Prostate gland (tissue), 2 donors: ENCODE data around the gene PTTG1IP2.

ENCODE experiments used
- POLR2A ChIP-seq: fragments of 450-650 bp; IDR thresholded peaks from one replicate; pipeline ENCODE4 v1.6.1; 2016; ENCODE audit warnings: antibody characterized with exemption, mild to moderate bottlenecking
- POLR2AphosphoS5 ChIP-seq: sonication (generic); formaldehyde crosslinking; IDR thresholded peaks from one replicate; pipeline ENCODE4 v1.6.1; 2017; ENCODE audit warnings: antibody characterized with exemption
- TF ChIP-seq, protein P1 (sequence below), 4 experiments: fragments of 200-600 bp in 2 of 4; fragments of 450-650 bp in 2 of 4; sonication (generic) in 2 of 4; IDR thresholded peaks; 1 replicate in 3 of 4; 2 replicates in 1 of 4; pipeline ENCODE4 v1.5.1; 2016 to 2019; ENCODE audit warnings: antibody characterized with exemption in 4 of 4, mild to moderate bottlenecking in 2 of 4, moderate library complexity in 2 of 4

DNA sequence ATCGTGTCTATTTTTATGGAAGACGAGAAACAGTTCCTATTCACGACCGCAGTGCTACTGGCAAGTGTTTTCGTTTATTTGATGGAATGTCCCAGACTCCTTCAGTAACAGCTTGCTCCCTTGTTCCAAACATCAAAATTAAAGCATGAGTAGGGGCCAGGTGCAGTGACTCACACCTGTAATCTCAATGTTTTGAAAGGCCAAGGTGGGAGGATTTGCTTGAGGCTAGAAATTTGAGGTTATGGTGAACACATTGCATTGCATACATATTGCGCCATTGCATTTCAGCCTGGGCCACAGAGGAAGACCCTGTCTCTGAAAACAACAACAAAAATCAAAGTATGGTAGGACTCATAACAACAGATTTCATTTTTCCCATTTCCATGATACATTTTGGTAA, 22.8 kb downstream of the PTTG1IP2 start:
- TF ChIP-seq POLR2A (no peak), POLR2AphosphoS5 (no peak)
- TF ChIP-seq, protein P1, sequence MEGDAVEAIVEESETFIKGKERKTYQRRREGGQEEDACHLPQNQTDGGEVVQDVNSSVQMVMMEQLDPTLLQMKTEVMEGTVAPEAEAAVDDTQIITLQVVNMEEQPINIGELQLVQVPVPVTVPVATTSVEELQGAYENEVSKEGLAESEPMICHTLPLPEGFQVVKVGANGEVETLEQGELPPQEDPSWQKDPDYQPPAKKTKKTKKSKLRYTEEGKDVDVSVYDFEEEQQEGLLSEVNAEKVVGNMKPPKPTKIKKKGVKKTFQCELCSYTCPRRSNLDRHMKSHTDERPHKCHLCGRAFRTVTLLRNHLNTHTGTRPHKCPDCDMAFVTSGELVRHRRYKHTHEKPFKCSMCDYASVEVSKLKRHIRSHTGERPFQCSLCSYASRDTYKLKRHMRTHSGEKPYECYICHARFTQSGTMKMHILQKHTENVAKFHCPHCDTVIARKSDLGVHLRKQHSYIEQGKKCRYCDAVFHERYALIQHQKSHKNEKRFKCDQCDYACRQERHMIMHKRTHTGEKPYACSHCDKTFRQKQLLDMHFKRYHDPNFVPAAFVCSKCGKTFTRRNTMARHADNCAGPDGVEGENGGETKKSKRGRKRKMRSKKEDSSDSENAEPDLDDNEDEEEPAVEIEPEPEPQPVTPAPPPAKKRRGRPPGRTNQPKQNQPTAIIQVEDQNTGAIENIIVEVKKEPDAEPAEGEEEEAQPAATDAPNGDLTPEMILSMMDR (IDR thresholded peaks at IDR 0.05), result no peak
